HEK293 (cell line): Measurements from ENCODE around the gene RXRG.

Experiments used
- ELK4 ChIP-seq: IDR thresholded peaks from 2 replicates; pipeline ENCODE4 v1.6.1; 2011; ENCODE audit warnings: mild to moderate bottlenecking, low read depth, low read length, borderline replicate concordance
- ZNF114 ChIP-seq: fragments of 450-650 bp; formaldehyde crosslinking; IDR thresholded peaks from 2 replicates; pipeline ENCODE4 v1.5.0; 2017; ENCODE audit warnings: missing biosample characterization, missing genetic modification characterization
- ZNF19 ChIP-seq: fragments of 450-650 bp; formaldehyde crosslinking; IDR thresholded peaks from 2 replicates; pipeline ENCODE4; 2016; ENCODE audit warnings: missing biosample characterization, missing genetic modification characterization, low read depth
- ZNF354C ChIP-seq: fragments of 450-650 bp; formaldehyde crosslinking; IDR thresholded peaks from 2 replicates; pipeline ENCODE4 v1.5.1; 2016; ENCODE audit warnings: missing biosample characterization, missing genetic modification characterization, low read depth, borderline replicate concordance
- ZNF449 ChIP-seq: fragments of 450-650 bp; formaldehyde crosslinking; IDR thresholded peaks from 2 replicates; pipeline ENCODE4 v1.5.1; 2017; ENCODE audit warnings: missing biosample characterization, mild to moderate bottlenecking, missing genetic modification characterization, moderate library complexity
- ZNF558 ChIP-seq: fragments of 450-650 bp; formaldehyde crosslinking; IDR thresholded peaks from 2 replicates; pipeline ENCODE4 v1.5.1; 2016; ENCODE audit warnings: missing biosample characterization, missing genetic modification characterization
- ZNF704 ChIP-seq: fragments of 450-650 bp; formaldehyde crosslinking; IDR thresholded peaks from 2 replicates; pipeline ENCODE4 v1.5.1; 2016; ENCODE audit warnings: missing biosample characterization, missing genetic modification characterization
- ZNF776 ChIP-seq: fragments of 450-650 bp; formaldehyde crosslinking; IDR thresholded peaks from 2 replicates; pipeline ENCODE4 v1.5.0; 2017; ENCODE audit warnings: missing biosample characterization, missing genetic modification characterization, borderline replicate concordance
- ZNF785 ChIP-seq: fragments of 450-650 bp; formaldehyde crosslinking; IDR thresholded peaks from 2 replicates; pipeline ENCODE4 v1.5.1; 2016; ENCODE audit warnings: missing biosample characterization, missing genetic modification characterization
- ZNF792 ChIP-seq: fragments of 450-650 bp; formaldehyde crosslinking; IDR thresholded peaks from 2 replicates; pipeline ENCODE4 v1.5.1; 2016; ENCODE audit warnings: missing biosample characterization, missing genetic modification characterization
- ZSCAN16 ChIP-seq: fragments of 450-650 bp; formaldehyde crosslinking; IDR thresholded peaks from 2 replicates; pipeline ENCODE4 v1.5.1; 2016; ENCODE audit warnings: missing biosample characterization, missing genetic modification characterization
- TF ChIP-seq, protein P1 (sequence below): fragments of 450-650 bp; formaldehyde crosslinking; IDR thresholded peaks from 2 replicates; pipeline ENCODE4 v1.5.1; 2016; ENCODE audit warnings: missing biosample characterization, missing genetic modification characterization
- TF ChIP-seq, protein P2 (sequence below): fragments of 450-650 bp; formaldehyde crosslinking; IDR thresholded peaks from 2 replicates; pipeline ENCODE4 v1.5.1; 2016; ENCODE audit warnings: missing biosample characterization, missing genetic modification characterization
- TF ChIP-seq, protein P3 (sequence below): fragments of 450-650 bp; formaldehyde crosslinking; IDR thresholded peaks from 2 replicates; pipeline ENCODE4 v1.5.1; 2016; ENCODE audit warnings: missing biosample characterization, missing genetic modification characterization, borderline replicate concordance

DNA sequence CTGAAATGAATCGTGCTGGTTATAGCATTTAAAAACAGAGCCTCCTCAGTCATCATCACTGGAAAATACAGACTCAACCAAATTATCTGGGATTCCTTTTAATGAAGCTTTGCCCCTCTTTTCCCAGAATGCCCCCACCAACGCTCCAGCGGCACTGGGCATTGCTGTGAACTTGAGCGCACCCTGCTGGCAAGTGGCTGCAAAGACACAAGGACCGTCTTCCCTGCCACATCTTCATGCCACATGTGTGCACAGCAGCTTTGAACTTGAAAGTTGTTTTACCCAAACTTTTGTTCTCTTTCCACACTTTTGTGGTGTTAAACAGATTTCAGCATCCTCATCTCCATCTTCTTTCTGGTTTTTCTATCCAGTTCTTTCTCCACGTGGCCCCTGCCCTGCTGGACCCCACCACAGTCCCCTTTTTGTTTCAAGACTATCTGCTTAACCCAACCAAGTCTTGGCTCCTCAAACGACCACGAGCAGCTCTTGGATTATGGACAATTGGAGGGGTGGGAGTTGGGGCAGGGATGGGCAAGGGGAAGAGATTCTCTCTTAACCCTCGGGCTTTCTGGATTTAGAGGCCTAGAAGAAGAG, 75.6 kb downstream of the RXRG start:
- TF ChIP-seq, protein P1, sequence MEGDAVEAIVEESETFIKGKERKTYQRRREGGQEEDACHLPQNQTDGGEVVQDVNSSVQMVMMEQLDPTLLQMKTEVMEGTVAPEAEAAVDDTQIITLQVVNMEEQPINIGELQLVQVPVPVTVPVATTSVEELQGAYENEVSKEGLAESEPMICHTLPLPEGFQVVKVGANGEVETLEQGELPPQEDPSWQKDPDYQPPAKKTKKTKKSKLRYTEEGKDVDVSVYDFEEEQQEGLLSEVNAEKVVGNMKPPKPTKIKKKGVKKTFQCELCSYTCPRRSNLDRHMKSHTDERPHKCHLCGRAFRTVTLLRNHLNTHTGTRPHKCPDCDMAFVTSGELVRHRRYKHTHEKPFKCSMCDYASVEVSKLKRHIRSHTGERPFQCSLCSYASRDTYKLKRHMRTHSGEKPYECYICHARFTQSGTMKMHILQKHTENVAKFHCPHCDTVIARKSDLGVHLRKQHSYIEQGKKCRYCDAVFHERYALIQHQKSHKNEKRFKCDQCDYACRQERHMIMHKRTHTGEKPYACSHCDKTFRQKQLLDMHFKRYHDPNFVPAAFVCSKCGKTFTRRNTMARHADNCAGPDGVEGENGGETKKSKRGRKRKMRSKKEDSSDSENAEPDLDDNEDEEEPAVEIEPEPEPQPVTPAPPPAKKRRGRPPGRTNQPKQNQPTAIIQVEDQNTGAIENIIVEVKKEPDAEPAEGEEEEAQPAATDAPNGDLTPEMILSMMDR (tag by site-specific recombination): peak; percentile 69
- TF ChIP-seq ZNF776 (tag by site-specific recombination): no peak
- TF ChIP-seq ZNF449 (tag by site-specific recombination): no peak
- no peak for TF ChIP-seq ZSCAN16 (tag by site-specific recombination)
- TF ChIP-seq, protein P2, sequence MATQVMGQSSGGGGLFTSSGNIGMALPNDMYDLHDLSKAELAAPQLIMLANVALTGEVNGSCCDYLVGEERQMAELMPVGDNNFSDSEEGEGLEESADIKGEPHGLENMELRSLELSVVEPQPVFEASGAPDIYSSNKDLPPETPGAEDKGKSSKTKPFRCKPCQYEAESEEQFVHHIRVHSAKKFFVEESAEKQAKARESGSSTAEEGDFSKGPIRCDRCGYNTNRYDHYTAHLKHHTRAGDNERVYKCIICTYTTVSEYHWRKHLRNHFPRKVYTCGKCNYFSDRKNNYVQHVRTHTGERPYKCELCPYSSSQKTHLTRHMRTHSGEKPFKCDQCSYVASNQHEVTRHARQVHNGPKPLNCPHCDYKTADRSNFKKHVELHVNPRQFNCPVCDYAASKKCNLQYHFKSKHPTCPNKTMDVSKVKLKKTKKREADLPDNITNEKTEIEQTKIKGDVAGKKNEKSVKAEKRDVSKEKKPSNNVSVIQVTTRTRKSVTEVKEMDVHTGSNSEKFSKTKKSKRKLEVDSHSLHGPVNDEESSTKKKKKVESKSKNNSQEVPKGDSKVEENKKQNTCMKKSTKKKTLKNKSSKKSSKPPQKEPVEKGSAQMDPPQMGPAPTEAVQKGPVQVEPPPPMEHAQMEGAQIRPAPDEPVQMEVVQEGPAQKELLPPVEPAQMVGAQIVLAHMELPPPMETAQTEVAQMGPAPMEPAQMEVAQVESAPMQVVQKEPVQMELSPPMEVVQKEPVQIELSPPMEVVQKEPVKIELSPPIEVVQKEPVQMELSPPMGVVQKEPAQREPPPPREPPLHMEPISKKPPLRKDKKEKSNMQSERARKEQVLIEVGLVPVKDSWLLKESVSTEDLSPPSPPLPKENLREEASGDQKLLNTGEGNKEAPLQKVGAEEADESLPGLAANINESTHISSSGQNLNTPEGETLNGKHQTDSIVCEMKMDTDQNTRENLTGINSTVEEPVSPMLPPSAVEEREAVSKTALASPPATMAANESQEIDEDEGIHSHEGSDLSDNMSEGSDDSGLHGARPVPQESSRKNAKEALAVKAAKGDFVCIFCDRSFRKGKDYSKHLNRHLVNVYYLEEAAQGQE: no peak
- TF ChIP-seq ZNF785 (tag by site-specific recombination): no peak
- TF ChIP-seq ZNF792: no peak
- no peak for TF ChIP-seq ZNF558 (tag by site-specific recombination)
- no peak for TF ChIP-seq ZNF19
- TF ChIP-seq ZNF114 (tag by site-specific recombination): no peak
- TF ChIP-seq, protein P3, sequence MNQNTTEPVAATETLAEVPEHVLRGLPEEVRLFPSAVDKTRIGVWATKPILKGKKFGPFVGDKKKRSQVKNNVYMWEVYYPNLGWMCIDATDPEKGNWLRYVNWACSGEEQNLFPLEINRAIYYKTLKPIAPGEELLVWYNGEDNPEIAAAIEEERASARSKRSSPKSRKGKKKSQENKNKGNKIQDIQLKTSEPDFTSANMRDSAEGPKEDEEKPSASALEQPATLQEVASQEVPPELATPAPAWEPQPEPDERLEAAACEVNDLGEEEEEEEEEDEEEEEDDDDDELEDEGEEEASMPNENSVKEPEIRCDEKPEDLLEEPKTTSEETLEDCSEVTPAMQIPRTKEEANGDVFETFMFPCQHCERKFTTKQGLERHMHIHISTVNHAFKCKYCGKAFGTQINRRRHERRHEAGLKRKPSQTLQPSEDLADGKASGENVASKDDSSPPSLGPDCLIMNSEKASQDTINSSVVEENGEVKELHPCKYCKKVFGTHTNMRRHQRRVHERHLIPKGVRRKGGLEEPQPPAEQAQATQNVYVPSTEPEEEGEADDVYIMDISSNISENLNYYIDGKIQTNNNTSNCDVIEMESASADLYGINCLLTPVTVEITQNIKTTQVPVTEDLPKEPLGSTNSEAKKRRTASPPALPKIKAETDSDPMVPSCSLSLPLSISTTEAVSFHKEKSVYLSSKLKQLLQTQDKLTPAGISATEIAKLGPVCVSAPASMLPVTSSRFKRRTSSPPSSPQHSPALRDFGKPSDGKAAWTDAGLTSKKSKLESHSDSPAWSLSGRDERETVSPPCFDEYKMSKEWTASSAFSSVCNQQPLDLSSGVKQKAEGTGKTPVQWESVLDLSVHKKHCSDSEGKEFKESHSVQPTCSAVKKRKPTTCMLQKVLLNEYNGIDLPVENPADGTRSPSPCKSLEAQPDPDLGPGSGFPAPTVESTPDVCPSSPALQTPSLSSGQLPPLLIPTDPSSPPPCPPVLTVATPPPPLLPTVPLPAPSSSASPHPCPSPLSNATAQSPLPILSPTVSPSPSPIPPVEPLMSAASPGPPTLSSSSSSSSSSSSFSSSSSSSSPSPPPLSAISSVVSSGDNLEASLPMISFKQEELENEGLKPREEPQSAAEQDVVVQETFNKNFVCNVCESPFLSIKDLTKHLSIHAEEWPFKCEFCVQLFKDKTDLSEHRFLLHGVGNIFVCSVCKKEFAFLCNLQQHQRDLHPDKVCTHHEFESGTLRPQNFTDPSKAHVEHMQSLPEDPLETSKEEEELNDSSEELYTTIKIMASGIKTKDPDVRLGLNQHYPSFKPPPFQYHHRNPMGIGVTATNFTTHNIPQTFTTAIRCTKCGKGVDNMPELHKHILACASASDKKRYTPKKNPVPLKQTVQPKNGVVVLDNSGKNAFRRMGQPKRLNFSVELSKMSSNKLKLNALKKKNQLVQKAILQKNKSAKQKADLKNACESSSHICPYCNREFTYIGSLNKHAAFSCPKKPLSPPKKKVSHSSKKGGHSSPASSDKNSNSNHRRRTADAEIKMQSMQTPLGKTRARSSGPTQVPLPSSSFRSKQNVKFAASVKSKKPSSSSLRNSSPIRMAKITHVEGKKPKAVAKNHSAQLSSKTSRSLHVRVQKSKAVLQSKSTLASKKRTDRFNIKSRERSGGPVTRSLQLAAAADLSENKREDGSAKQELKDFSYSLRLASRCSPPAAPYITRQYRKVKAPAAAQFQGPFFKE: no peak
- no peak for TF ChIP-seq ZNF354C (tag by site-specific recombination)
- no peak for TF ChIP-seq ELK4
- TF ChIP-seq ZNF704: no peak
